WTC11 (cell line): ENCODE data around the gene SPDYA. TPM values are rescaled to one million over a fixed set of nuclear protein-coding genes. Genes with fewer than 3 reads are reported as not detected.

Experiments used
- total RNA-seq: library from RNA; stranded (reverse); gene quantifications from 3 replicates; pipeline ENCODE4 v1.2.3, GENCODE V29; 2021

SPDYA gene
- total RNA-seq, 1 experiment from 2014 or later = 0.61 TPM

Other genes with a start within 250 kb of the SPDYA start
- 122 to 133 TPM (median 124 TPM) in 3 replicates for gene PPP1CB, start 59.0 kb upstream of the SPDYA start, total RNA-seq
- 24.0 to 26.4 TPM (median 24.3 TPM) in 3 replicates for gene TRMT61B, start 59.5 kb downstream of the SPDYA start, total RNA-seq
- 92.4 to 112 TPM (median 103 TPM) in 3 replicates for gene WDR43, start 83.8 kb downstream of the SPDYA start, total RNA-seq
- 0.62 to 1.0 TPM (median 1.0 TPM) in 3 replicates for gene TOGARAM2, start 170.5 kb downstream of the SPDYA start, total RNA-seq